NK-92 (cell line): ENCODE data around the gene UBR7.
"Not testable (repeated sequence)": the region's sequence is repeated elsewhere in the genome, so short reads cannot be mapped to it uniquely, and the experiment has no call there.

Source experiments
- DNase-seq: peaks from one replicate; lab custom pipeline; 2025; ENCODE audit not compliant: unreplicated experiment; lab: John Stamatoyannopoulos, UW

UBR7 gene

GRCh38 chr14:93206793-93207467 lies at the start of gene UBR7, which contains the start of gene GON7:
Gene UBR7 (plus strand): TSS chr14:93207256. CDS start chr14:93207292, 36 bp downstream.
Gene GON7 (minus strand): TSS chr14:93207065. CDS start chr14:93207037, 28 bp downstream.
- DNase-seq: peak; percentile 32

- DNase-seq: not testable (repeated sequence)
Measured at GRCh38 chr14:93158349-93158748, 48.7 kb upstream of the UBR7 start.

GRCh38 chr14:93159625-93160352 lies 47.3 kb upstream of the UBR7 start:
- not testable (repeated sequence) for DNase-seq

GRCh38 chr14:93160353-93160801 lies 46.7 kb upstream of the UBR7 start:
- no peak for DNase-seq

GRCh38 chr14:93161411-93161940 lies 45.6 kb upstream of the UBR7 start:
- no peak for DNase-seq

GRCh38 chr14:93163564-93163963 lies 43.5 kb upstream of the UBR7 start:
- DNase-seq: no peak

GRCh38 chr14:93165271-93166265 lies 41.5 kb upstream of the UBR7 start:
- DNase-seq: not testable (repeated sequence)

GRCh38 chr14:93168610-93169009 lies 38.4 kb upstream of the UBR7 start:
- not testable (repeated sequence) for DNase-seq

- not testable (repeated sequence) for DNase-seq
Measured at GRCh38 chr14:93169619-93170018, 37.4 kb upstream of the UBR7 start.

- not testable (repeated sequence) for DNase-seq
Measured at GRCh38 chr14:93170141-93170540, 36.9 kb upstream of the UBR7 start.

GRCh38 chr14:93171376-93171775 lies 35.7 kb upstream of the UBR7 start:
- DNase-seq: no peak

GRCh38 chr14:93173943-93174395 lies 33.1 kb upstream of the UBR7 start:
- DNase-seq: no peak

- not testable (repeated sequence) for DNase-seq
Measured at GRCh38 chr14:93174731-93175130, 32.3 kb upstream of the UBR7 start.

- DNase-seq: no peak
Measured at GRCh38 chr14:93175492-93175891, 31.6 kb upstream of the UBR7 start.

- DNase-seq: no peak
Measured at GRCh38 chr14:93183596-93184317, 23.3 kb upstream of the UBR7 start.

- peak; percentile 32 for DNase-seq
Measured at GRCh38 chr14:93184391-93185348, 22.4 kb upstream of the UBR7 start, which contains the start of the genes LYSET and MOAP1. Gene LYSET (plus strand): TSS chr14:93185317. CDS start chr14:93185406, 89 bp downstream. Gene MOAP1 (minus strand): TSS chr14:93184897. CDS start chr14:93184242, 655 bp downstream.

- no peak for DNase-seq
Measured at GRCh38 chr14:93185349-93185720, 21.7 kb upstream of the UBR7 start.

GRCh38 chr14:93186466-93186865 lies 20.6 kb upstream of the UBR7 start:
- DNase-seq: no peak

- no peak for DNase-seq
Measured at GRCh38 chr14:93186956-93187355, 20.1 kb upstream of the UBR7 start.
